H9 (cell line): ENCODE results near the gene CELF3. TPM values are rescaled to one million over a fixed set of nuclear protein-coding genes. Genes with fewer than 3 reads are reported as not detected.
A peak's percentile ranks its signal among the peaks of the same experiment; 100 is the strongest.

Experiments
- DNase-seq: peaks from one replicate; pipeline ENCODE4 v3.0.0-alpha.2; 2017
- H2AFZ ChIP-seq: one replicate; pipeline ENCODE4 v1.6.1; 2013; ENCODE audit warnings: mild to moderate bottlenecking, low read length, control low read depth, moderate library complexity
- H2AK5ac ChIP-seq: 2 replicates; pipeline ENCODE4 v1.6.1; 2013; ENCODE audit warnings: low read length, control low read depth, mixed read lengths; ENCODE audit not compliant: insufficient read length
- H2BK120ac ChIP-seq: one replicate; pipeline ENCODE4 v1.6.1; 2013; ENCODE audit warnings: low read depth, mild to moderate bottlenecking, low read length, control low read depth, inconsistent platforms; ENCODE audit not compliant: poor library complexity, severe bottlenecking
- H2BK12ac ChIP-seq: 2 replicates; pipeline ENCODE4 v1.6.1; 2013; ENCODE audit warnings: low read length, control low read depth, mixed read lengths, low read depth; ENCODE audit not compliant: insufficient read length
- H2BK15ac ChIP-seq: 2 replicates; pipeline ENCODE4 v1.6.1; 2013; ENCODE audit warnings: low read depth, low read length, control low read depth
- H2BK20ac ChIP-seq: one replicate; pipeline ENCODE4 v1.6.1; 2013; ENCODE audit warnings: low read depth, mild to moderate bottlenecking, low read length, control low read depth, inconsistent platforms; ENCODE audit not compliant: poor library complexity, severe bottlenecking
- H2BK5ac ChIP-seq: 2 replicates; pipeline ENCODE4 v1.6.1; 2013; ENCODE audit warnings: low read length, control low read depth, mixed read lengths; ENCODE audit not compliant: insufficient read length
- H3K14ac ChIP-seq: 2 replicates; pipeline ENCODE4 v1.6.1; 2013; ENCODE audit warnings: low read length, control low read depth; ENCODE audit not compliant: insufficient read depth
- H3K18ac ChIP-seq: 2 replicates; pipeline ENCODE4 v1.6.1; 2013; ENCODE audit warnings: low read depth, mild to moderate bottlenecking, mixed read lengths, low read length, control low read depth; ENCODE audit not compliant: insufficient read length
- H3K23ac ChIP-seq: 2 replicates; pipeline ENCODE4 v1.6.1; 2013; ENCODE audit warnings: low read length, control low read depth, mixed read lengths, low read depth; ENCODE audit not compliant: insufficient read length
- H3K23me2 ChIP-seq: 2 replicates; pipeline ENCODE4 v1.6.1; 2013; ENCODE audit warnings: low read depth, mild to moderate bottlenecking, mixed read lengths, low read length, control low read depth; ENCODE audit not compliant: insufficient read length, poor library complexity, severe bottlenecking
- H3K27ac ChIP-seq: 2 replicates; pipeline ENCODE4 v1.5.1; 2013; ENCODE audit warnings: low read length, control low read depth, mixed read lengths, low read depth; ENCODE audit not compliant: insufficient read length
- H3K27me3 ChIP-seq: 2 replicates; pipeline ENCODE4 v1.6.1; 2013; ENCODE audit warnings: low read length, control low read depth, inconsistent platforms; ENCODE audit not compliant: insufficient read depth
- H3K4ac ChIP-seq: 2 replicates; pipeline ENCODE4 v1.6.1; 2013; ENCODE audit warnings: low read depth, mild to moderate bottlenecking, control low read depth, inconsistent platforms, low read length, moderate library complexity
- H3K4me1 ChIP-seq: 2 replicates; pipeline ENCODE4 v1.6.1; 2013; ENCODE audit warnings: low read length, control low read depth, inconsistent platforms; ENCODE audit not compliant: insufficient read depth
- H3K4me2 ChIP-seq: 2 replicates; pipeline ENCODE4 v1.6.1; 2013; ENCODE audit warnings: low read length, control low read depth, mixed read lengths; ENCODE audit not compliant: insufficient read length, insufficient read depth
- H3K56ac ChIP-seq: 2 replicates; pipeline ENCODE4 v1.6.1; 2013; ENCODE audit warnings: low read depth, mild to moderate bottlenecking, mixed read lengths, low read length, control low read depth; ENCODE audit not compliant: insufficient read length
- H3K79me1 ChIP-seq: 2 replicates; pipeline ENCODE4 v1.6.1; 2013; ENCODE audit warnings: low read depth, mild to moderate bottlenecking, moderate library complexity, low read length, control low read depth, inconsistent platforms; ENCODE audit not compliant: insufficient read depth, poor library complexity, severe bottlenecking
- H3K79me2 ChIP-seq: 2 replicates; pipeline ENCODE4 v1.6.1; 2013; ENCODE audit warnings: low read length, control low read depth, inconsistent platforms; ENCODE audit not compliant: insufficient read depth
- H3K9ac ChIP-seq: 2 replicates; pipeline ENCODE4 v1.6.1; 2013; ENCODE audit warnings: low read length, control low read depth, mixed read lengths; ENCODE audit not compliant: insufficient read length; ENCODE audit errors: extremely low read depth
- H3K9me3 ChIP-seq: one replicate; pipeline ENCODE4 v1.6.1; 2013; ENCODE audit warnings: low read depth, low read length, inconsistent platforms; ENCODE audit not compliant: control insufficient read depth
- H3T11ph ChIP-seq: one replicate; pipeline ENCODE4 v1.6.1; 2013; ENCODE audit warnings: mild to moderate bottlenecking, low read length, control low read depth, inconsistent platforms
- H4K20me1 ChIP-seq: one replicate; pipeline ENCODE4 v1.6.1; 2013; ENCODE audit not compliant: control insufficient read depth, insufficient read length, insufficient read depth
- H4K5ac ChIP-seq: 2 replicates; pipeline ENCODE4 v1.6.1; 2013; ENCODE audit warnings: low read depth, mild to moderate bottlenecking, mixed read lengths, low read length, control low read depth; ENCODE audit not compliant: insufficient read length
- H4K8ac ChIP-seq: replicated peaks from 2 replicates; pipeline ENCODE4 v1.6.1; 2013; ENCODE audit warnings: low read length, control low read depth, mixed read lengths, low read depth; ENCODE audit not compliant: insufficient read length
- H4K91ac ChIP-seq: 2 replicates; pipeline ENCODE4 v1.6.1; 2013; ENCODE audit warnings: low read depth, mild to moderate bottlenecking, moderate library complexity, mixed read lengths, low read length, control low read depth; ENCODE audit not compliant: insufficient read length
- H3K27ac Mint-ChIP-seq, 3 experiments: 2 replicates in 2 of 3; 3 replicates in 1 of 3; pipeline ENCODE4 v1.8.0; 2020 to 2021; ENCODE audit warnings: mixed read lengths in 3 of 3, mild to moderate bottlenecking in 1 of 3, moderate library complexity in 1 of 3
- H3K27me3 Mint-ChIP-seq: 2 replicates; pipeline ENCODE4 v1.8.0; 2021; ENCODE audit warnings: low read depth, mild to moderate bottlenecking, moderate library complexity, mixed read lengths
- H3K36me3 Mint-ChIP-seq, 3 experiments: 2 replicates in 2 of 3; 3 replicates in 1 of 3; pipeline ENCODE4 v1.8.0; 2020 to 2021; ENCODE audit warnings: low read depth in 3 of 3, mixed read lengths in 3 of 3; ENCODE audit not compliant: insufficient read depth in 1 of 3
- H3K4me1 Mint-ChIP-seq, 2 experiments: 2 replicates each; pipeline ENCODE4 v1.8.0; 2020; ENCODE audit warnings: mixed read lengths in 2 of 2
- H3K4me3 Mint-ChIP-seq, 2 experiments: 2 replicates in 1 of 2; 3 replicates in 1 of 2; pipeline ENCODE4 v1.8.0; 2020 to 2021; ENCODE audit warnings: mild to moderate bottlenecking in 2 of 2, mixed read lengths in 2 of 2, moderate library complexity in 1 of 2
- H3K9me3 Mint-ChIP-seq, 2 experiments: 2 replicates in 1 of 2; 3 replicates in 1 of 2; pipeline ENCODE4 v1.8.0; 2020; ENCODE audit warnings: mild to moderate bottlenecking in 2 of 2, mixed read lengths in 2 of 2, moderate library complexity in 1 of 2
- CTCF ChIP-seq: fragments of 200-600 bp; sonication (generic); conservative IDR thresholded peaks from 3 replicates; pipeline ENCODE4 v1.8.0; 2021; ENCODE audit warnings: antibody characterized with exemption, mild to moderate bottlenecking
- WGBS: extraction: QIAGEN DNeasy Blood & Tissue Kit; methylation state at CpG from one replicate; pipeline ENCODE4 v1.1.7; 2013; ENCODE audit warnings: missing lambda C conversion rate, low lambda C conversion rate, mixed read lengths; ENCODE audit not compliant: insufficient read length; ENCODE audit errors: extremely low coverage; 5-methylcytosine and 5-hydroxymethylcytosine counted together
- total RNA-seq: library from RNA; stranded (reverse); gene quantifications from 2 replicates; pipeline ENCODE4 v1.2.1, GENCODE V29; 2021

CELF3 gene
- total RNA-seq, 1 experiment from 2014 or later, result 0.90 TPM

GRCh38 chr1:151711044-151711800 lies 5.4 kb downstream of the CELF3 start:
- Histone ChIP-seq H2BK12ac (no peak overlapping the region), H3K4me1 (0 out of 2 replicates have a peak, but pooled peaks cover 4% of the 10 kb centered on the region), H3K18ac (peak overlapping the region; percentile 36), H4K5ac (no peak overlapping the region), H3K4me2 (no peak overlapping the region), H4K8ac (no peak overlapping the region), H2BK5ac (no peak overlapping the region), H3K9me3 (no peaks in the 10 kb centered on the region), H3K79me2 (no peaks in the 10 kb centered on the region), H3T11ph (no peak overlapping the region), H3K79me1 (no peaks in the 10 kb centered on the region), H2BK15ac (no peak overlapping the region), H3K23me2 (peaks cover 3% of the 10 kb centered on the region), H4K91ac (no peak overlapping the region), H3K23ac (no peak overlapping the region), H2BK120ac (no peak overlapping the region), H2AK5ac (no peak overlapping the region), H4K20me1 (no peaks in the 10 kb centered on the region), H3K4ac (no peak overlapping the region), H3K9ac (no peak overlapping the region), H2AFZ (no peak overlapping the region), H3K56ac (no peak overlapping the region), H3K27ac (no peak overlapping the region), H2BK20ac (no peak overlapping the region), H3K27me3 (no peaks in the 10 kb centered on the region; the same call in 1 of the 2 replicates), H3K14ac (peak overlapping the region; percentile 49; the same call in 1 of the 2 replicates)
- Mint-ChIP-seq H3K4me1 (peaks cover 28 to 36% of the 10 kb centered on the region in 2 experiments), H3K9me3 (no peaks in the 10 kb centered on the region), H3K27ac (no peak overlapping the region), H3K36me3 (no peaks in the 10 kb centered on the region), H3K4me3 (no peak overlapping the region), H3K27me3 (peaks cover 8% of the 10 kb centered on the region)
- no peak for TF ChIP-seq CTCF
- no peak for DNase-seq
- WGBS, result no CpG with 5 or more reads among the region's 21 CpGs
